GM23338 (cell line): ENCODE data around the gene TCF7L1. TPM values are rescaled to one million over a fixed set of nuclear protein-coding genes. Genes with fewer than 3 reads are reported as not detected.
A peak's percentile ranks its signal among the peaks of the same experiment; 100 is the strongest.

Experiments used
- ATAC-seq: fragments of 200-7000 bp; cut with Tn5 transposase; 3 replicates; pipeline ENCODE4 v1.9.1; 2020
- DNase-seq: peaks from one replicate; pipeline ENCODE4 v3.0.0-alpha.2; 2015; ENCODE audit warnings: low spot score
- H2AFZ ChIP-seq: fragments of 200-600 bp; sonication (generic); 2 replicates; pipeline ENCODE4 v1.8.0; 2016; ENCODE audit warnings: antibody characterized with exemption, mild to moderate bottlenecking, moderate library complexity
- H3F3A ChIP-seq: fragments of 200-600 bp; sonication (generic); replicated peaks from 2 replicates; pipeline ENCODE4 v1.8.0; 2017; ENCODE audit warnings: antibody characterized with exemption, mixed run types, low read depth
- H3K27ac ChIP-seq: fragments of 200-600 bp; sonication (generic); 2 replicates; pipeline ENCODE4 v1.6.1; 2016; ENCODE audit warnings: low read depth
- H3K27me3 ChIP-seq: fragments of 200-600 bp; sonication (generic); 2 replicates; pipeline ENCODE4 v1.8.0; 2016; ENCODE audit warnings: mild to moderate bottlenecking, mixed run types, moderate library complexity; ENCODE audit not compliant: insufficient read depth
- H3K36me3 ChIP-seq: fragments of 200-600 bp; sonication (generic); 2 replicates; pipeline ENCODE4 v1.8.0; 2016; ENCODE audit warnings: mild to moderate bottlenecking; ENCODE audit not compliant: insufficient read depth
- H3K4me1 ChIP-seq: fragments of 200-600 bp; sonication (generic); 2 replicates; pipeline ENCODE4 v1.8.0; 2016; ENCODE audit warnings: mild to moderate bottlenecking, moderate library complexity; ENCODE audit not compliant: insufficient read depth
- H3K4me2 ChIP-seq: fragments of 200-600 bp; sonication (generic); 2 replicates; pipeline ENCODE4 v1.7.1; 2017; ENCODE audit warnings: mixed run types
- H3K4me3 ChIP-seq: fragments of 200-600 bp; sonication (generic); 2 replicates; pipeline ENCODE4 v1.6.1; 2016; ENCODE audit warnings: mixed run types
- H3K79me2 ChIP-seq: fragments of 200-600 bp; sonication (generic); replicated peaks from 2 replicates; pipeline ENCODE4 v1.8.0; 2017; ENCODE audit warnings: mild to moderate bottlenecking; ENCODE audit not compliant: insufficient read depth
- H3K9me2 ChIP-seq: fragments of 200-600 bp; sonication (generic); 2 replicates; pipeline ENCODE4 v1.8.0; 2017; ENCODE audit not compliant: insufficient read depth
- H4K20me1 ChIP-seq: fragments of 200-600 bp; sonication (generic); replicated peaks from 2 replicates; pipeline ENCODE4 v1.8.0; 2017; ENCODE audit warnings: mild to moderate bottlenecking; ENCODE audit not compliant: insufficient read depth
- H3K27ac Mint-ChIP-seq: 2 replicates; pipeline ENCODE4 v1.8.0; 2020; ENCODE audit warnings: inconsistent platforms, mild to moderate bottlenecking, moderate library complexity, mixed read lengths
- H3K27me3 Mint-ChIP-seq: 3 replicates; pipeline ENCODE4 v1.8.0; 2022; ENCODE audit warnings: low read depth, mild to moderate bottlenecking, moderate library complexity, mixed read lengths, inconsistent platforms; ENCODE audit not compliant: insufficient read depth, poor library complexity
- H3K36me3 Mint-ChIP-seq: 3 replicates; pipeline ENCODE4 v1.8.0; 2021; ENCODE audit warnings: low read depth, mild to moderate bottlenecking, inconsistent platforms, moderate library complexity, mixed read lengths
- H3K4me1 Mint-ChIP-seq: 3 replicates; pipeline ENCODE4 v1.8.0; 2020; ENCODE audit warnings: mild to moderate bottlenecking, inconsistent platforms, mixed read lengths
- H3K4me3 Mint-ChIP-seq: 3 replicates; pipeline ENCODE4 v1.8.0; 2021; ENCODE audit warnings: moderate library complexity, mild to moderate bottlenecking, inconsistent platforms, mixed read lengths
- H3K9me3 Mint-ChIP-seq: 3 replicates; pipeline ENCODE4 v1.8.0; 2020; ENCODE audit warnings: moderate library complexity, mild to moderate bottlenecking, inconsistent platforms, mixed read lengths
- CREB1 ChIP-seq: fragments of 250-450 bp; sonication (Bioruptor Pico); IDR thresholded peaks from 2 replicates; pipeline ENCODE4 v1.5.0; 2020; ENCODE audit warnings: low read depth, mild to moderate bottlenecking, moderate library complexity
- CTCF ChIP-seq, 2 experiments: fragments of 200-600 bp in 1 of 2; sonication (generic) in 1 of 2; conservative IDR thresholded peaks; 2 replicates each; pipeline versions ENCODE4 v1.5.1 to v1.6.1; 2016 to 2017; ENCODE audit warnings: antibody characterized with exemption in 2 of 2, low read depth in 2 of 2, mild to moderate bottlenecking in 2 of 2, moderate library complexity in 1 of 2
- EZH2phosphoT487 ChIP-seq: fragments of 200-600 bp; sonication (generic); IDR thresholded peaks from one replicate; pipeline ENCODE4 v1.8.1; 2018; ENCODE audit warnings: antibody characterized with exemption; ENCODE audit not compliant: unreplicated experiment
- POLR2AphosphoS5 ChIP-seq: IDR thresholded peaks from 2 replicates; pipeline ENCODE4 v1.6.1; 2016; ENCODE audit warnings: antibody characterized with exemption, low read depth
- ZNF331 ChIP-seq: fragments of 250-450 bp; sonication (Bioruptor Pico); IDR thresholded peaks from 2 replicates; pipeline ENCODE4 v1.5.0; 2020; ENCODE audit warnings: low read depth, mild to moderate bottlenecking, moderate library complexity
- ZNF462 ChIP-seq: fragments of 250-450 bp; sonication (Bioruptor Pico); IDR thresholded peaks from 2 replicates; pipeline ENCODE4 v1.5.0; 2020; ENCODE audit warnings: mild to moderate bottlenecking, moderate library complexity
- polyA plus RNA-seq: library from polyadenylated mRNA; unstranded; fragments of >200 nt; fragmentation: Nextera tagmentation; extraction: Ambion mirVana; gene quantifications from 2 replicates; pipeline ENCODE4 v1.2.1, GENCODE V29; 2016
- total RNA-seq: library from RNA; depleted of rRNA; stranded (reverse); fragments of >200 nt; shearing (Covaris generic); gene quantifications from 2 replicates; pipeline ENCODE4 v1.2.3, GENCODE V29; 2014
- TF ChIP-seq, protein P1 (sequence below): IDR thresholded peaks from one replicate; pipeline ENCODE4 v1.6.1; 2018; ENCODE audit warnings: antibody characterized with exemption; ENCODE audit not compliant: unreplicated experiment

The TCF7L1 gene
- total and polyA plus RNA-seq, 2 experiments from 2014 or later: 47.3 to 101 TPM

GRCh38 chr2:85230679-85231467 is 97.7 kb downstream of the TCF7L1 start:
- H3K79me2 ChIP-seq: peaks cover 93% of the 10 kb centered on the region

More at GRCh38 chr2:85230679-85231467, 97.7 kb downstream of the TCF7L1 start:
- Histone ChIP-seq H3K4me2 (peak overlapping the region; percentile 48), H2AFZ (no peak overlapping the region), H4K20me1 (peaks cover 49% of the 10 kb centered on the region; the same call in 1 of the 2 replicates), H3K4me3 (no peak overlapping the region), H3F3A (peaks cover 8% of the 10 kb centered on the region), H3K27me3 (no peaks in the 10 kb centered on the region), H3K27ac (peak overlapping the region; percentile 73), H3K4me1 (peaks cover 86% of the 10 kb centered on the region), H3K9me2 (no peaks in the 10 kb centered on the region), H3K36me3 (0 out of 2 replicates have a peak, but pooled peaks cover 4% of the 10 kb centered on the region)
- Mint-ChIP-seq H3K27ac (peak overlapping the region; percentile 52), H3K4me1 (peaks cover 75% of the 10 kb centered on the region), H3K36me3 (peaks cover 15% of the 10 kb centered on the region), H3K4me3 (peak overlapping the region; percentile 32), H3K27me3 (peaks cover 24% of the 10 kb centered on the region), H3K9me3 (no peaks in the 10 kb centered on the region)
- no peak for TF ChIP-seq ZNF331 (CRISPR knock-in tag)
- no peak for TF ChIP-seq CREB1 (CRISPR knock-in tag)
- TF ChIP-seq, protein P1, sequence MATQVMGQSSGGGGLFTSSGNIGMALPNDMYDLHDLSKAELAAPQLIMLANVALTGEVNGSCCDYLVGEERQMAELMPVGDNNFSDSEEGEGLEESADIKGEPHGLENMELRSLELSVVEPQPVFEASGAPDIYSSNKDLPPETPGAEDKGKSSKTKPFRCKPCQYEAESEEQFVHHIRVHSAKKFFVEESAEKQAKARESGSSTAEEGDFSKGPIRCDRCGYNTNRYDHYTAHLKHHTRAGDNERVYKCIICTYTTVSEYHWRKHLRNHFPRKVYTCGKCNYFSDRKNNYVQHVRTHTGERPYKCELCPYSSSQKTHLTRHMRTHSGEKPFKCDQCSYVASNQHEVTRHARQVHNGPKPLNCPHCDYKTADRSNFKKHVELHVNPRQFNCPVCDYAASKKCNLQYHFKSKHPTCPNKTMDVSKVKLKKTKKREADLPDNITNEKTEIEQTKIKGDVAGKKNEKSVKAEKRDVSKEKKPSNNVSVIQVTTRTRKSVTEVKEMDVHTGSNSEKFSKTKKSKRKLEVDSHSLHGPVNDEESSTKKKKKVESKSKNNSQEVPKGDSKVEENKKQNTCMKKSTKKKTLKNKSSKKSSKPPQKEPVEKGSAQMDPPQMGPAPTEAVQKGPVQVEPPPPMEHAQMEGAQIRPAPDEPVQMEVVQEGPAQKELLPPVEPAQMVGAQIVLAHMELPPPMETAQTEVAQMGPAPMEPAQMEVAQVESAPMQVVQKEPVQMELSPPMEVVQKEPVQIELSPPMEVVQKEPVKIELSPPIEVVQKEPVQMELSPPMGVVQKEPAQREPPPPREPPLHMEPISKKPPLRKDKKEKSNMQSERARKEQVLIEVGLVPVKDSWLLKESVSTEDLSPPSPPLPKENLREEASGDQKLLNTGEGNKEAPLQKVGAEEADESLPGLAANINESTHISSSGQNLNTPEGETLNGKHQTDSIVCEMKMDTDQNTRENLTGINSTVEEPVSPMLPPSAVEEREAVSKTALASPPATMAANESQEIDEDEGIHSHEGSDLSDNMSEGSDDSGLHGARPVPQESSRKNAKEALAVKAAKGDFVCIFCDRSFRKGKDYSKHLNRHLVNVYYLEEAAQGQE: no peak
- no peak for TF ChIP-seq EZH2phosphoT487
- no peak for TF ChIP-seq POLR2AphosphoS5
- TF ChIP-seq ZNF462 (CRISPR knock-in tag): peak; percentile 56; the same call in 1 of the 2 replicates
- peak; percentile 40 to 49 for TF ChIP-seq CTCF (conservative IDR thresholded peaks at IDR 0.05; ENCODE audit: low read depth in 2 of 2)
- ATAC-seq (peak; percentile 56), DNase-seq (peak; percentile 79)
